ENCODE results near the gene MAP1LC3C. TPM values are rescaled to one million over a fixed set of nuclear protein-coding genes. Genes with fewer than 3 reads are reported as not detected.

The MAP1LC3C gene
- total RNA-seq, 2 donors from 2014 or later = 0.26 to 9.6 TPM

DNA sequence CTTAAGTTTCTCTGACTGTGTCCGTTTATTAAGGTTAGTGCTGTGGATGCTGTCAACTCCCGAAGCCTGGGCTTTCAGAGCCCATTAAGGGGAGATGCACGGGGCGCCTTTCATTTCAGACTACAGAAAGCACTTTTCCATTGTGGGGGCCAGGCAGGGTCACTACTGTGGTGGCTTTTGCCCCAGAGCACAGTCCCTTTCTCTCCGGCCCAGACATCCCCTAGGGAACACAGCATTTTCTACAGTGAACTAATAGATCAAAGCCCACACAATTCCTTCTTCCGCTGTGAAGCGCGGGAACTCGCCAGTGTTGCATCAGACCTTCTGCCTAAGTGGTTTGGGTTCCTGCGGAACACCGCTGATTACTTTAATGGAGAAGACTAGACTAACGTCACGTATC, 26.8 kb upstream of the MAP1LC3C start:
- no peaks in the 10 kb centered on the region for H3K36me3 ChIP-seq (replicated peaks in 1 of 2; ENCODE audit: insufficient read depth in 1 of 2, low read depth in 2 of 2)
- DNase-seq (no peak), ATAC-seq (no peak)
- H3K4me1 ChIP-seq = no peaks in the 10 kb centered on the region
- H3K27ac ChIP-seq = no peak overlapping the region
- WGBS, 2 donors = 67 to 74% methylated on average over 12 to 13 of the region's 13 CpGs
- H3K27me3 ChIP-seq = no peaks in the 10 kb centered on the region
- intact Hi-C loops (cut with DNase I) = no loop called here
- H3K9me3 ChIP-seq = no peaks in the 10 kb centered on the region
- TF ChIP-seq CTCF (IDR thresholded peaks at IDR 0.05) = no peak
- no peak for TF ChIP-seq POLR2A (IDR thresholded peaks at IDR 0.05)
- no peak overlapping the region for H3K4me3 ChIP-seq

DNA sequence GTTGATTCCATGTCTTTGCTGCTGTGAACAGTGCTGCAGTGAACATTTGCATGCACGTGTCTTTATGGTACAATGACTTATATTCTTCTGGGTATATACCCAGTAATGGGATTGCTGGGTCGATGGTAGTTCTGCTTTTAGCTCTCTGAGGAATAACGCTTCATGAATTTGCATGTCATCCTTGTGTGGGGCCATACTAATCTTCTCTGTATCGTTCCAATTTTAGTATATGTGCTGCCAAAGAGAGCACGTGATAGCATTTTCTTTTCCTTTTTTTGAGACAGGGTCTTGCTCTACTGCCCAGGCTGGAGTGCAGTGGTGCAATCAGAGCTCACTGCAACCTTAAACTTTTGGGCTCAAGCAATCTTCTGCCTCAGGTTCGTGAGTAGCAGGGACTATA, 24.9 kb upstream of the MAP1LC3C start:
- Histone ChIP-seq H3K9me3 (no peaks in the 10 kb centered on the region), H3K27ac (no peak overlapping the region), H3K4me1 (no peaks in the 10 kb centered on the region), H3K36me3 (replicated peaks in 1 of 2; ENCODE audit: insufficient read depth in 1 of 2, low read depth in 2 of 2) (no peaks in the 10 kb centered on the region), H3K4me3 (no peak overlapping the region), H3K27me3 (no peaks in the 10 kb centered on the region)
- ATAC-seq = no peak
- 54 to 69% methylated on average over 6 of the region's 6 CpGs for WGBS, 2 donors
- no peak for TF ChIP-seq POLR2A (IDR thresholded peaks at IDR 0.05)
- TF ChIP-seq CTCF (IDR thresholded peaks at IDR 0.05) = no peak
- DNase-seq = no peak
- intact Hi-C loops (cut with DNase I) = no loop called here

DNA sequence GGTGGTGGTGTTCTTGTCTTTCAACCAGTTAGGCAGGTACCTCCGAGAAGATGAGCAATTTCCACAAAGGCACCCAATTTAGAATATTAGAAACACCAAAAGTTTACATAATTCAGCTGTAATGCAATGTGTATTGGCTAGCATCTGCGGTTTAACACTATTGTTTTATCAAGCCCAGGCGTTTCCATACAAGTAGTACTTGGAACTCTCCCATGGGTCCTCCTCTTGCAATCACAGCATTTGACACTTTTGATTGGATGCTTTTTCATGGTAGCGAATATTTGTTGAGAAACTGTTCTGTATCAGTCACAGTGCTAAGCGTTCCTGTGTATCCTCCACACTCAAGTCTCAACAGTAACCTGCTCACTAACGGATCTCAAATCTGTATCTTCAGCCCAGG, 20.1 kb upstream of the MAP1LC3C start:
- H3K4me3 ChIP-seq = no peak overlapping the region
- intact Hi-C loops (cut with DNase I) = no loop called here
- ATAC-seq (no peak), DNase-seq (no peak)
- TF ChIP-seq POLR2A (IDR thresholded peaks at IDR 0.05) = no peak
- no peak for TF ChIP-seq CTCF (IDR thresholded peaks at IDR 0.05)
- WGBS, 2 donors = 57 to 60% methylated on average over 6 of the region's 6 CpGs
- H3K36me3 ChIP-seq (replicated peaks in 1 of 2; ENCODE audit: insufficient read depth in 1 of 2, low read depth in 2 of 2) = no peaks in the 10 kb centered on the region
- H3K9me3 ChIP-seq = no peaks in the 10 kb centered on the region
- no peaks in the 10 kb centered on the region for H3K4me1 ChIP-seq
- no peaks in the 10 kb centered on the region for H3K27me3 ChIP-seq
- no peak overlapping the region for H3K27ac ChIP-seq

GRCh38 chr1:242017580-242018233, 18.8 kb upstream of the MAP1LC3C start:
- peak in 6 of 7 experiments; percentile 42 to 67 (median 55) for TF ChIP-seq CTCF (IDR thresholded peaks at IDR 0.05)
- TF ChIP-seq POLR2A (IDR thresholded peaks at IDR 0.05) = no peak
- Histone ChIP-seq H3K27ac (no peak overlapping the region), H3K4me3 (no peak overlapping the region), H3K36me3 (replicated peaks in 1 of 2; ENCODE audit: insufficient read depth in 1 of 2, low read depth in 2 of 2) (no peaks in the 10 kb centered on the region), H3K9me3 (no peaks in the 10 kb centered on the region), H3K27me3 (no peaks in the 10 kb centered on the region), H3K4me1 (no peaks in the 10 kb centered on the region)
- no peak for ATAC-seq
- intact Hi-C loops (cut with DNase I) = no loop called here
- DNase-seq = peak; percentile 45 to 61 (median 54)
- WGBS, 2 donors = 35 to 37% methylated on average over 10 of the region's 10 CpGs

DNA sequence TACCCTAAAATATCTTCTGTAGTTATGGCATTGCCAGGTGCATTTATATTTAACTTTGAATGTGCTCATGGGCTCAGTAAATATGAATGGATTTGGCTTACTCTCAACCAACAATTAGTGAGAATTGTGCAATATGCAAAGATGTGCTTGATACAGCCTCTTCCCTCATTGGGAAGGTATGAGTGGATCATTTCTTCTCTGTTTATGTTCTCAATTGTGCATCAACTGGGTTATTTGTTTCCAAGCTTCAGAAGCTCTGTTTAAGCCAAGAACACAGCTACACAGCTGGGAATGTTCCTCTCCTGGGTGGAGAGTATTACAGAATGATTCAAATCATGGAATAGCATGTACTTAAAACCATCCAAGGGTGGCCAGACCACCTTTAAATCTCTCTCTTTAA, 17.6 kb upstream of the MAP1LC3C start:
- Histone ChIP-seq H3K27me3 (no peaks in the 10 kb centered on the region), H3K4me3 (no peak overlapping the region), H3K9me3 (no peaks in the 10 kb centered on the region), H3K4me1 (no peaks in the 10 kb centered on the region), H3K27ac (no peak overlapping the region), H3K36me3 (replicated peaks in 1 of 2; ENCODE audit: insufficient read depth in 1 of 2, low read depth in 2 of 2) (no peaks in the 10 kb centered on the region)
- no peak for TF ChIP-seq CTCF (IDR thresholded peaks at IDR 0.05)
- no peak for TF ChIP-seq POLR2A (IDR thresholded peaks at IDR 0.05)
- intact Hi-C loops (cut with DNase I) = no loop called here
- DNase-seq = no peak
- no peak for ATAC-seq

Data from body of pancreas (tissue), 4 donors.